Measurements from ENCODE around the gene MRPS18B. TPM values are rescaled to one million over a fixed set of nuclear protein-coding genes. Genes with fewer than 3 reads are reported as not detected.

Gene MRPS18B
- polyA plus RNA-seq, 1 of the 3 experiments (the other 2 are of a cell fraction) = 45.2 TPM

DNA sequence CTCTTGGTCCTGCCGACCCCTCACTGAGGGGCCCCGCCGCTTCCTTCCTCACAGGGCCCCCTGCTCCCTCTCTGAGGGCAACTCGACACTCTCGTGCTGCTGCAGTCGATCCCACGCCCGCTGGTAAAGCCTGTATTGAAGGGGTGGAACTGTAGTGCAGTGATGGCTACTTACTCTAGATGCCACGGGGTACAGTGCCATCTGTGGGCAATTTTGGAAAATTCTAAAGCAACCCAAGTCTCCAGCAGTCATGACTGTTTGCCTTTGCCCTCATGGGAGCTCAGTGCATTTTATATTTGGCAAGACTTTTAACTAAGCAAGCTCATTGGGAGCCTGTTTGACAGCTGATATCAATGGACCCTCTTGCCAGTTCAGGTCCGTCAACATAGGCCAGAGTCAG, 22.8 kb downstream of the MRPS18B start:
- H3K27ac ChIP-seq (ENCODE audit: low read depth in 2 of 2, low read length in 1 of 2) = no peak overlapping the region
- no peak overlapping the region for H3K9ac ChIP-seq
- POLR2A ChIA-PET = no interaction called here
- no peaks in the 10 kb centered on the region for H3K9me3 ChIP-seq
- H2AFZ ChIP-seq (ENCODE audit: low read depth) = no peak overlapping the region
- H3K4me2 ChIP-seq = no peak overlapping the region
- no peaks in the 10 kb centered on the region for H3K9me2 ChIP-seq
- H3K79me2 ChIP-seq (ENCODE audit: insufficient read depth) = peaks cover 3% of the 10 kb centered on the region
- CTCF ChIA-PET = interaction anchor here (0.7 to 1.2 kb wide), 3 partner anchors 25 to 96 kb away, joined by 3 read pairs; no protein-coding TSS in a partner anchor
- no peaks in the 10 kb centered on the region for H3K4me1 ChIP-seq (ENCODE audit: control insufficient read depth in 1 of 2, insufficient read depth in 2 of 2, low read depth in 1 of 2, low read length in 1 of 2)
- WGBS (ENCODE audit: low lambda C conversion rate) = 92% methylated on average over 5 of the region's 10 CpGs
- DNase-seq = no peak
- H3K27me3 ChIP-seq (ENCODE audit: insufficient read depth) = no peaks in the 10 kb centered on the region
- H3F3A ChIP-seq (replicated peaks; ENCODE audit: insufficient read depth) = peaks cover 9% of the 10 kb centered on the region
- H3K36me3 ChIP-seq (replicated peaks in 1 of 2; ENCODE audit: control insufficient read depth in 1 of 2, insufficient read depth in 2 of 2, low read length in 1 of 2) = peaks cover 28 to 44% of the 10 kb centered on the region in 2 experiments
- TF ChIP-seq CHD2 (IDR thresholded peaks at IDR 0.05; ENCODE audit: low read length, partially characterized antibody) = no peak
- no peak for TF ChIP-seq RAD21 (IDR thresholded peaks at IDR 0.05; ENCODE audit: low read length)
- TF ChIP-seq CTCF (IDR thresholded peaks at IDR 0.05) = no peak; the same call in 1 of the 2 replicates
- TF ChIP-seq TCF12 (IDR thresholded peaks at IDR 0.05) = no peak
- no peaks in the 10 kb centered on the region for H4K20me1 ChIP-seq (ENCODE audit: insufficient read depth)
- no peak overlapping the region for H3K4me3 ChIP-seq (ENCODE audit: low read depth in 2 of 2, low read length in 1 of 2)

DNA sequence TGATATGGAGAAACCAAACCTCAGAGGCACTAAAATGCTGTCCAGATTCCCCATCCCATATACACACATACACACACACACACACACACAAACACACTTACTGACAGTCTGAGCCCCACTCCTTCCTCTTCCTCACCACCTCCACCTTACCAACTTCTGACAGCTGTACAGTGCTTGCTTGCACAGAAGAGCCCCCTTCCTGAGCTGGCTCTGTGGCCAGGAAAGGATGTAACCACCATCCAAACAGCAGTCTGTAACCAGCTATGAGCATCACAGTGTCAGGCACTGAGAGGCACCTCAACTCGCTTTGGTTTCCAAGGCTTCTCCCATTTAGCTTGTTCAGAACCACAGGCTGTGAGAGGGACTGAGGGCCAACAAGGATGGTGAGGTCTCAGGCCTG, 23.4 kb downstream of the MRPS18B start:
- no peaks in the 10 kb centered on the region for H3K27me3 ChIP-seq (ENCODE audit: insufficient read depth)
- WGBS (ENCODE audit: low lambda C conversion rate) = no CpG with 5 or more reads among the region's 1 CpG
- H3K27ac ChIP-seq (ENCODE audit: low read depth in 2 of 2, low read length in 1 of 2) = no peak overlapping the region
- peaks cover 12% of the 10 kb centered on the region for H3F3A ChIP-seq (replicated peaks; ENCODE audit: insufficient read depth)
- H3K4me1 ChIP-seq (ENCODE audit: control insufficient read depth in 1 of 2, insufficient read depth in 2 of 2, low read depth in 1 of 2, low read length in 1 of 2) = no peaks in the 10 kb centered on the region; a peak in 1 of 4 replicates
- H3K36me3 ChIP-seq (replicated peaks in 1 of 2; ENCODE audit: control insufficient read depth in 1 of 2, insufficient read depth in 2 of 2, low read length in 1 of 2) = peaks cover 33 to 50% of the 10 kb centered on the region in 2 experiments
- no peak overlapping the region for H3K4me3 ChIP-seq (ENCODE audit: low read depth in 2 of 2, low read length in 1 of 2)
- no peak for DNase-seq
- no peak overlapping the region for H3K9ac ChIP-seq
- TF ChIP-seq ELF1 (IDR thresholded peaks at IDR 0.05) = no peak
- TF ChIP-seq EZH2phosphoT487 (IDR thresholded peaks at IDR 0.05; ENCODE audit: borderline replicate concordance, low read depth) = no peak
- TF ChIP-seq REST (IDR thresholded peaks at IDR 0.05; ENCODE audit: low read depth, low read length) = no peak
- no peak for TF ChIP-seq RFX5 (IDR thresholded peaks at IDR 0.05; ENCODE audit: low read length)
- TF ChIP-seq, protein P1, sequence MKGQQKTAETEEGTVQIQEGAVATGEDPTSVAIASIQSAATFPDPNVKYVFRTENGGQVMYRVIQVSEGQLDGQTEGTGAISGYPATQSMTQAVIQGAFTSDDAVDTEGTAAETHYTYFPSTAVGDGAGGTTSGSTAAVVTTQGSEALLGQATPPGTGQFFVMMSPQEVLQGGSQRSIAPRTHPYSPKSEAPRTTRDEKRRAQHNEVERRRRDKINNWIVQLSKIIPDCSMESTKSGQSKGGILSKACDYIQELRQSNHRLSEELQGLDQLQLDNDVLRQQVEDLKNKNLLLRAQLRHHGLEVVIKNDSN (IDR thresholded peaks at IDR 0.05; ENCODE audit: borderline replicate concordance, low read depth) = no peak
- TF ChIP-seq TCF12 (IDR thresholded peaks at IDR 0.05) = no peak
- TF ChIP-seq IRF3 (IDR thresholded peaks at IDR 0.05; ENCODE audit: low read depth, low read length) = no peak
- TF ChIP-seq, protein P2, sequence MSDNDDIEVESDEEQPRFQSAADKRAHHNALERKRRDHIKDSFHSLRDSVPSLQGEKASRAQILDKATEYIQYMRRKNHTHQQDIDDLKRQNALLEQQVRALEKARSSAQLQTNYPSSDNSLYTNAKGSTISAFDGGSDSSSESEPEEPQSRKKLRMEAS (IDR thresholded peaks at IDR 0.05; ENCODE audit: low read depth) = no peak
- TF ChIP-seq FOXJ3 (CRISPR knock-in tag; IDR thresholded peaks at IDR 0.05) = no peak
- TF ChIP-seq MXI1 (IDR thresholded peaks at IDR 0.05; ENCODE audit: low read depth, low read length) = no peak
- no peak for TF ChIP-seq SIN3A (IDR thresholded peaks at IDR 0.05; ENCODE audit: borderline replicate concordance, low read depth, low read length)
- TF ChIP-seq TEAD4 (IDR thresholded peaks at IDR 0.05; ENCODE audit: borderline replicate concordance, insufficient read depth) = no peak
- TF ChIP-seq USF2 (IDR thresholded peaks at IDR 0.05; ENCODE audit: borderline replicate concordance, low read depth, low read length) = no peak
- POLR2A ChIA-PET = interaction anchor here (0.8 kb wide), 1 partner anchor 10 kb away, joined by 3 read pairs; no protein-coding TSS in a partner anchor
- H3K4me2 ChIP-seq = no peak overlapping the region
- H3K79me2 ChIP-seq (ENCODE audit: insufficient read depth) = peaks cover 7% of the 10 kb centered on the region
- no peaks in the 10 kb centered on the region for H3K9me2 ChIP-seq
- H2AFZ ChIP-seq (ENCODE audit: low read depth) = no peak overlapping the region
- no peaks in the 10 kb centered on the region for H3K9me3 ChIP-seq
- CTCF ChIA-PET = interaction anchor here (0.6 to 1.2 kb wide), 2 partner anchors 15 to 38 kb away, joined by 3 read pairs; no protein-coding TSS in a partner anchor
- no peaks in the 10 kb centered on the region for H4K20me1 ChIP-seq (ENCODE audit: insufficient read depth)

Data from SK-N-SH (cell line).